ENCODE data around the gene GEMIN7. TPM values are rescaled to one million over a fixed set of nuclear protein-coding genes. Genes with fewer than 3 reads are reported as not detected.

The GEMIN7 gene
- total and polyA plus RNA-seq, 2 of the 13 experiments (the other 11 are each of a cell fraction or from before 2014, with no cell fraction given), result 24.1 to 30.6 TPM

DNA sequence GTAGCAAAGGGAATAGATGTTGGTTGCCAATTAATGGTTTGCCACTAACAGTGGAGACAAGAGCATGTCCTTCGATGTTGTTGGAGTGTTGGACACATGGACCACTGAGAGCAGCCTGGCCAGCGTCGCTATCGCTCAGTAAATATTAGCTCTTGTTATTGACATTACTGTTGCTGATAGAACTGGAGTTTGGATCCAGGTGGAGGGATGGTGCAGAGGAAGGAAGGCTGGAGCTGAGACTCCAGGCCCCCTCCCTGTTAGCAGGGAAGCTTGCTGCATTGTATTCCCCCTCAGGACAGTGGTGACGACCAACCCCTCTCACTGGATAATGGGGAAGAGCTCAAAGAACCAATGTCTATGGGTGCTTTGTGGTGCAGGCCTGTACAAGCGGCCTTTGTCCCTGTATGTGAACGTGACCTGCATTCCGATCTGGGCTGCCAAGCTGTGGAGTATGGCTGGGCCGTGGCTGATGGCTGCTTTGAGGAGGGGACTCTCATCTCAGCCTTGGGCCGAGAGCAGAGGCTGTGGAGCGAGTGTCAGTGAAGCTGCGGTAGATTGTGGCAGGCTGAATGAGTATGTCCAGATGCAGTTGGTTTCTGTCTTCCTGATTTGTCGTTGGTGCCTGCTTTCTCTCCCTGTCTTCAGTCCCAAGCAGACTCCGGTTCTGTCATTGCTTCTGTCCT, 33.2 kb upstream of the GEMIN7 start (continued):
- TF ChIP-seq KIAA2018 (CRISPR knock-in tag; IDR thresholded peaks at IDR 0.05; ENCODE audit: borderline replicate concordance), result no peak
- TF ChIP-seq HNF4A (CRISPR knock-in tag; IDR thresholded peaks at IDR 0.05), result peak; percentile 89
- TF ChIP-seq ZNF83 (CRISPR knock-in tag; IDR thresholded peaks at IDR 0.05; ENCODE audit: borderline replicate concordance), result 0 out of 2 replicates have a peak, but pooled peaks have one; percentile 22
- no peak for TF ChIP-seq ZIK1 (CRISPR knock-in tag; IDR thresholded peaks at IDR 0.05; ENCODE audit: borderline replicate concordance, low read depth)
- no peak for TF ChIP-seq ZNF652 (CRISPR knock-in tag; IDR thresholded peaks at IDR 0.05; ENCODE audit: borderline replicate concordance, low read depth)
- TF ChIP-seq RNF219 (CRISPR knock-in tag; IDR thresholded peaks at IDR 0.05), result no peak
- TF ChIP-seq TGIF2 (CRISPR knock-in tag; IDR thresholded peaks at IDR 0.05), result peak; percentile 65
- peak; percentile 44; the same call in 1 of the 2 replicates for TF ChIP-seq SOX13 (IDR thresholded peaks at IDR 0.05)
- peak in 1 of 2 experiments; percentile 87; a peak in 2 of 4 replicates for TF ChIP-seq SOX13 (CRISPR knock-in tag; conservative IDR thresholded peaks at IDR 0.05 in 1 of 2, IDR thresholded peaks at IDR 0.05 in 1 of 2)
- peak; percentile 78 for TF ChIP-seq ZFY (CRISPR knock-in tag; IDR thresholded peaks at IDR 0.05)
- TF ChIP-seq ZMYM4 (CRISPR knock-in tag; IDR thresholded peaks at IDR 0.05), result peak; percentile 53; the same call in 1 of the 2 replicates
- TF ChIP-seq FOXK1 (CRISPR knock-in tag; IDR thresholded peaks at IDR 0.05; ENCODE audit: borderline replicate concordance, low read depth), result peak; percentile 83; the same call in 1 of the 2 replicates
- TF ChIP-seq FLYWCH1 (CRISPR knock-in tag; IDR thresholded peaks at IDR 0.05), result no peak
- TF ChIP-seq ZKSCAN1 (IDR thresholded peaks at IDR 0.05; ENCODE audit: low read length), result no peak
- TF ChIP-seq ZNF597 (CRISPR knock-in tag; IDR thresholded peaks at IDR 0.05), result no peak
- TF ChIP-seq ETS1 (CRISPR knock-in tag; IDR thresholded peaks at IDR 0.05), result no peak
- peak; percentile 49 for TF ChIP-seq PHF8 (CRISPR knock-in tag; IDR thresholded peaks at IDR 0.05)
